Smooth muscle cell (in vitro differentiated cells): Measurements from ENCODE around the gene ZNF563. TPM values are rescaled to one million over a fixed set of nuclear protein-coding genes. Genes with fewer than 3 reads are reported as not detected.

Source experiments
- DNase-seq: peaks from one replicate; lab custom pipeline; 2025; ENCODE audit not compliant: unreplicated experiment; lab: John Stamatoyannopoulos, UW
- H2AFZ ChIP-seq: fragments of 200-600 bp; sonication (generic); 2 replicates; pipeline ENCODE4 v1.6.0; 2016; ENCODE audit warnings: antibody characterized with exemption, low read depth, mild to moderate bottlenecking
- H3F3A ChIP-seq: fragments of 200-600 bp; sonication (generic); 2 replicates; pipeline ENCODE4 v1.6.0; 2017; ENCODE audit warnings: antibody characterized with exemption, low read depth
- H3K27ac ChIP-seq: fragments of 200-600 bp; sonication (generic); 2 replicates; pipeline ENCODE4 v1.5.1; 2016; ENCODE audit warnings: low read depth, mild to moderate bottlenecking
- H3K27me3 ChIP-seq: fragments of 200-600 bp; sonication (generic); 2 replicates; pipeline ENCODE4 v1.6.1; 2016; ENCODE audit warnings: low read depth, mild to moderate bottlenecking
- H3K36me3 ChIP-seq: fragments of 200-600 bp; sonication (generic); 2 replicates; pipeline ENCODE4 v1.5.1; 2016; ENCODE audit warnings: low read depth
- H3K4me1 ChIP-seq: fragments of 200-600 bp; sonication (generic); 2 replicates; pipeline ENCODE4 v1.5.1; 2016; ENCODE audit warnings: low read depth
- H3K4me2 ChIP-seq: fragments of 200-600 bp; sonication (generic); 2 replicates; pipeline ENCODE4 v1.6.0; 2016; ENCODE audit warnings: mild to moderate bottlenecking
- H3K4me3 ChIP-seq: fragments of 200-600 bp; sonication (generic); 2 replicates; pipeline ENCODE4 v1.5.1; 2016; ENCODE audit warnings: mild to moderate bottlenecking
- H3K79me2 ChIP-seq: fragments of 200-600 bp; sonication (generic); 2 replicates; pipeline ENCODE4 v1.6.0; 2016; ENCODE audit warnings: low read depth, mild to moderate bottlenecking
- H3K9ac ChIP-seq: fragments of 200-600 bp; sonication (generic); 2 replicates; pipeline ENCODE4 v1.6.0; 2016; ENCODE audit warnings: low read depth
- H3K9me3 ChIP-seq: fragments of 200-600 bp; sonication (generic); replicated peaks from 2 replicates; pipeline ENCODE4 v1.5.1; 2016; ENCODE audit warnings: low read depth
- H4K20me1 ChIP-seq: fragments of 200-600 bp; sonication (generic); 2 replicates; pipeline ENCODE4 v1.6.0; 2016; ENCODE audit warnings: low read depth
- WGBS: methylation state at CpG from one replicate; pipeline ENCODE4 v1.1.7; 2016; ENCODE audit warnings: low lambda C conversion rate; 5-methylcytosine and 5-hydroxymethylcytosine counted together
- polyA plus RNA-seq: library from polyadenylated mRNA; unstranded; fragments of >200 nt; fragmentation: Nextera tagmentation; extraction: Ambion mirVana; gene quantifications from 2 replicates; pipeline ENCODE4 v1.2.1, GENCODE V29; 2016
- total RNA-seq: library from RNA; depleted of rRNA; stranded (reverse); fragments of >200 nt; gene quantifications from 2 replicates; pipeline ENCODE4 v1.2.3, GENCODE V29; 2014
- TF ChIP-seq, protein P1 (sequence below): fragments of 200-600 bp; sonication (generic); IDR thresholded peaks from 2 replicates; pipeline ENCODE4 v1.5.1; 2017; ENCODE audit warnings: borderline replicate concordance, mild to moderate bottlenecking, antibody characterized with exemption; ENCODE audit not compliant: insufficient read depth, poor library complexity, severe bottlenecking

Gene ZNF563
- total RNA-seq (2.2 and 6.7 TPM in 2 replicates), polyA plus RNA-seq (1.1 and 2.9 TPM in 2 replicates)

DNA sequence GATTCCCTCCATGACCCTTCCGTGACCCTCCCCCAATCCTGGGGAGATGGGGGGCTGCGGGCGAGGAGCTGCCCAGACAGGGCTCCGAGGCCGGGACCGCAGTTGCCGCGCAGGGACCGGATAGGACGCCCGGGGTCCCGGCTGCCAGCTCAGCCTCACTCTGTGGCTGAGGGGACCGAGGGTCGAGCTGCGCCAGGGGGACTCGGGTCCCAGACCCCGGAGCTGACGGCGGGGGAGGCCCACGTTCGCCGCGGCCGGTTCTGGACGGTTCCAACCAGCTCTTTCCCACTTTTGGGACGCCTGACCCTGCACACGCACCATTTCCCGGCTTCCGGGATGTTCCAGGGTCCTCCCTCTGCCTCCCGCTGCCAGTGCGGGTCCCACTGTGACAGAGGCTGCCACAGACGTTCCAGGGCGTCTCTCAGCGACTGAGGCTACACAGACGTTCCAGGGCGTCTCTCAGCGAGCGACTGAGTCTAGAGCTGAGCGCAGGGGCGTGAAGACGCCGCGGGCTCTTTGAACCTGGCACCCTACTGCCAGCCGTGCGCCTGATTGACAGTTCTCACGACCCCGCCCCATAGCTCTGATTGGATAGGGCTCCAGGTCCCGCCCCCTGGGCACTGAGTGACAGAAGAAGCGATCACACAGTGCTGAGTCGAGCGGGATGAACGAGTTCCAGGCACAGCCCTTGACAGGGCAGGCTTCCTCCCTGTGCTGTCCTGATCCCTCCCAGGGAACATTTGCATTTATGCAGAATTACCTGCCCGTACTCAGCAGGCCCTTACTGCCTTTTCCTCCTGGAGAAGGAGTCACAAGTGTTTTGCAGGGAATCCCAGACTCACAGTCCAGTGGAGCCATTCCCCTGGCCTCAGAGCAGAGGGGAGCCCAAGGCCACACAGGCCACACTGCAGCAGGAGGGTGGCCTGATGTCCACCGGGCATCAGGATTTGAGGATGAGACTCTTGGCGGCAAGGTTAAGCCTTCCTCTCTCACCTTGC, at the start of gene ZNF563:
ZNF563 (minus strand) TSS at position 472 of the 998 bp plus-strand sequence; CDS start at position 321, 151 bp downstream.
- Histone ChIP-seq H3K27me3 (no peaks in the 10 kb centered on the region), H4K20me1 (no peaks in the 10 kb centered on the region), H3K36me3 (no peaks in the 10 kb centered on the region), H3K4me2 (peak within 1 kb of the TSS; percentile 84), H3K4me3 (peak within 1 kb of the TSS; percentile 70), H2AFZ (peak within 1 kb of the TSS; percentile 89), H3K9ac (peak within 1 kb of the TSS; percentile 46), H3K79me2 (peaks cover 6% of the 10 kb centered on the region), H3K9me3 (no peaks in the 10 kb centered on the region), H3K4me1 (peaks cover 5% of the 10 kb centered on the region), H3K27ac (peak within 1 kb of the TSS; percentile 6), H3F3A (no peaks in the 10 kb centered on the region)
- TF ChIP-seq, protein P1, sequence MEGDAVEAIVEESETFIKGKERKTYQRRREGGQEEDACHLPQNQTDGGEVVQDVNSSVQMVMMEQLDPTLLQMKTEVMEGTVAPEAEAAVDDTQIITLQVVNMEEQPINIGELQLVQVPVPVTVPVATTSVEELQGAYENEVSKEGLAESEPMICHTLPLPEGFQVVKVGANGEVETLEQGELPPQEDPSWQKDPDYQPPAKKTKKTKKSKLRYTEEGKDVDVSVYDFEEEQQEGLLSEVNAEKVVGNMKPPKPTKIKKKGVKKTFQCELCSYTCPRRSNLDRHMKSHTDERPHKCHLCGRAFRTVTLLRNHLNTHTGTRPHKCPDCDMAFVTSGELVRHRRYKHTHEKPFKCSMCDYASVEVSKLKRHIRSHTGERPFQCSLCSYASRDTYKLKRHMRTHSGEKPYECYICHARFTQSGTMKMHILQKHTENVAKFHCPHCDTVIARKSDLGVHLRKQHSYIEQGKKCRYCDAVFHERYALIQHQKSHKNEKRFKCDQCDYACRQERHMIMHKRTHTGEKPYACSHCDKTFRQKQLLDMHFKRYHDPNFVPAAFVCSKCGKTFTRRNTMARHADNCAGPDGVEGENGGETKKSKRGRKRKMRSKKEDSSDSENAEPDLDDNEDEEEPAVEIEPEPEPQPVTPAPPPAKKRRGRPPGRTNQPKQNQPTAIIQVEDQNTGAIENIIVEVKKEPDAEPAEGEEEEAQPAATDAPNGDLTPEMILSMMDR: no peak
- WGBS: 2% methylated on average over 54 of the region's 55 CpGs
- DNase-seq: peak; percentile 76

DNA sequence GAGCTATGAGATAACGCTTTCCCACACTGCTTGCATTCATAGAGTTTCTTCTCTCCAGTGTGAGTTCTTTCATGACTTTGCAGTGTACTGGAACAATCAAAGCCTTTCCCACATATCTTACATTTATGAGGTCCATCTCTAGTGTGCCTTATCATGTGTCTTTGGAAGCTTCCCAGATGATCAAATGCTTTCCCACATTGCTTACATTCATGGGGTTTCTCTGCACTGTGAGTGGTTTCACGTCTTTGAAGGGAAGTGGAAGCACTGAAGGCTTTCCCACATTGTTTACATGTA, 47.0 kb upstream of the ZNF563 start:
- Histone ChIP-seq H3K9me3 (peaks cover 26% of the 10 kb centered on the region), H3K79me2 (no peaks in the 10 kb centered on the region), H3K9ac (no peak overlapping the region), H3K27me3 (no peaks in the 10 kb centered on the region), H3K4me2 (no peak overlapping the region), H3K4me3 (no peak overlapping the region), H3K4me1 (no peaks in the 10 kb centered on the region), H2AFZ (no peak overlapping the region), H3K36me3 (peaks cover 3% of the 10 kb centered on the region), H4K20me1 (no peaks in the 10 kb centered on the region), H3F3A (no peaks in the 10 kb centered on the region), H3K27ac (no peak overlapping the region)
- TF ChIP-seq, protein P1: no peak
- DNase-seq: no peak
- WGBS: 67% methylated on average over 2 of the region's 2 CpGs

DNA sequence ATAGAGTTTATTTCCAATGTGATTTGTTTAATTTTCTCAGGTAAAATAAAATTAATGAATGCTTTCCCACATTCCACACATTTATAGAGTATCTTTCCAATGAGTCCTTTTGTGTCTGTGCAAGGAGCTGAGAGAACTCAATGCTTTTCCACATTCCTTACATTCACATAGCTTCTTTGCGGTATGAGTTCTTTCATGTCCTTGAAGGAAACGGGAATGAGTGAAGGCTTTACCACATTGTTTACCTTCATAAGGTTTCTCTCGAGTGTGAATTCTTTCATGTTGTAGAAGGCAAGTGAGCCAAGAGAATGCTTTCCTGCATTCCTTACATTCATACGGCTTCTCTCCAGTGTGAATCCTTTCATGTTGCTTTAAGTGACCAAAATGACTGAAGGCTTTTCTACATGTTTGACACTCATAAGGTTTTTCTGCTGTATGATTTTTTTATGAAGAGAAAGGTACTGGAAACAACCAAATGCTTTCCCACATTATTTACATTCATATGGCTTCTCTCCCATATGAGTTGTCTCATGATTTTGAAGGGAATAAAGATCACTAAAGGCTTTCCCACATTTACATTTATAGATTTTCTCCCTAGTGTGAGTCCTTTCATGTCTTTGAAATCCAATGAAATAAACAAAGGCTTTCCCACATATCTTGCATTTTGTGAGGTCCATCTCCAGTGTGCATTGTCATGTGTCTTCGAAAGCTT, 46.5 kb upstream of the ZNF563 start:
- DNase-seq: no peak
- H3K79me2 ChIP-seq: no peaks in the 10 kb centered on the region
- no peaks in the 10 kb centered on the region for H4K20me1 ChIP-seq
- H3K4me3 ChIP-seq: no peak overlapping the region
- 94% methylated on average over 5 of the region's 5 CpGs for WGBS
- H3K4me2 ChIP-seq: no peak overlapping the region
- no peak overlapping the region for H2AFZ ChIP-seq
- peaks cover 3% of the 10 kb centered on the region for H3K36me3 ChIP-seq
- H3F3A ChIP-seq: no peaks in the 10 kb centered on the region
- TF ChIP-seq, protein P1: no peak
- H3K4me1 ChIP-seq: no peaks in the 10 kb centered on the region
- H3K9ac ChIP-seq: no peak overlapping the region
- H3K27me3 ChIP-seq: no peaks in the 10 kb centered on the region
- peaks cover 26% of the 10 kb centered on the region for H3K9me3 ChIP-seq
- H3K27ac ChIP-seq: no peak overlapping the region
